Neuronal stem cell (in vitro differentiated cells): ENCODE data around the gene PFKM.
A peak's percentile ranks its signal among the peaks of the same experiment; 100 is the strongest.

Experiments used
- DNase-seq: peaks from one replicate; pipeline ENCODE4 v3.0.0-alpha.2; 2013; ENCODE audit warnings: low spot score
- H2AFZ ChIP-seq: one replicate; pipeline ENCODE4 v1.6.1; 2013; ENCODE audit warnings: mild to moderate bottlenecking, low read length, inconsistent platforms
- H2AK5ac ChIP-seq: 2 replicates; pipeline ENCODE4 v1.6.1; 2013; ENCODE audit warnings: low read depth, mild to moderate bottlenecking, inconsistent platforms, low read length, moderate library complexity, mixed read lengths
- H2BK120ac ChIP-seq: 2 replicates; pipeline ENCODE4 v1.6.1; 2013; ENCODE audit warnings: low read depth, mild to moderate bottlenecking, inconsistent platforms, low read length, moderate library complexity, mixed read lengths
- H2BK12ac ChIP-seq: one replicate; pipeline ENCODE4 v1.6.1; 2013; ENCODE audit warnings: low read length, inconsistent platforms
- H2BK15ac ChIP-seq: 2 replicates; pipeline ENCODE4 v1.6.1; 2013; ENCODE audit warnings: mild to moderate bottlenecking, low read length, inconsistent platforms, mixed read lengths
- H2BK5ac ChIP-seq: one replicate; pipeline ENCODE4 v1.6.1; 2013; ENCODE audit warnings: inconsistent platforms, mild to moderate bottlenecking, low read length, moderate library complexity
- H3K14ac ChIP-seq: one replicate; pipeline ENCODE4 v1.6.1; 2013; ENCODE audit warnings: low read length, inconsistent platforms
- H3K18ac ChIP-seq: 2 replicates; pipeline ENCODE4 v1.6.1; 2013; ENCODE audit warnings: low read length, inconsistent platforms
- H3K23ac ChIP-seq: 2 replicates; pipeline ENCODE4 v1.6.1; 2013; ENCODE audit warnings: low read depth, mild to moderate bottlenecking, mixed read lengths, low read length, inconsistent platforms; ENCODE audit not compliant: poor library complexity
- H3K27ac ChIP-seq: replicated peaks from 3 replicates; pipeline ENCODE4 v1.5.1; 2013; ENCODE audit warnings: low read length, inconsistent platforms
- H3K27me3 ChIP-seq, 3 experiments: 2 replicates each; pipeline ENCODE4 v1.6.1; 2013; ENCODE audit warnings: low read length in 3 of 3, mild to moderate bottlenecking in 2 of 3, inconsistent platforms in 1 of 3, low read depth in 1 of 3, mixed read lengths in 1 of 3, moderate library complexity in 1 of 3; ENCODE audit not compliant: control insufficient read depth in 3 of 3, insufficient read depth in 3 of 3
- H3K36me3 ChIP-seq, 2 donors: replicated peaks in 1 of 2; 2 replicates each; pipeline ENCODE4 v1.6.1; 2013; ENCODE audit warnings: low read length in 2 of 2; ENCODE audit not compliant: control insufficient read depth in 2 of 2, insufficient read depth in 2 of 2
- H3K4ac ChIP-seq: 2 replicates; pipeline ENCODE4 v1.6.1; 2013; ENCODE audit warnings: inconsistent platforms, mild to moderate bottlenecking, low read length, moderate library complexity
- H3K4me1 ChIP-seq, 2 donors: 1 replicate in 1 of 2; 2 replicates in 1 of 2; pipeline ENCODE4 v1.6.1; 2013; ENCODE audit warnings: low read length in 2 of 2, low read depth in 1 of 2; ENCODE audit not compliant: control insufficient read depth in 2 of 2, insufficient read depth in 1 of 2
- H3K4me2 ChIP-seq: one replicate; pipeline ENCODE4 v1.6.1; 2013; ENCODE audit warnings: mild to moderate bottlenecking, low read length, inconsistent platforms; ENCODE audit not compliant: insufficient read depth, poor library complexity, severe bottlenecking
- H3K4me3 ChIP-seq, 2 donors: 2 replicates each; pipeline ENCODE4 v1.5.1; 2013; ENCODE audit warnings: low read length in 2 of 2, mild to moderate bottlenecking in 2 of 2, inconsistent platforms in 1 of 2, moderate library complexity in 1 of 2
- H3K79me1 ChIP-seq: one replicate; pipeline ENCODE4 v1.6.1; 2013; ENCODE audit warnings: low read depth, mild to moderate bottlenecking, inconsistent platforms, low read length, moderate library complexity
- H3K9ac ChIP-seq: one replicate; pipeline ENCODE4 v1.6.1; 2013; ENCODE audit warnings: mild to moderate bottlenecking, low read depth, low read length, inconsistent platforms; ENCODE audit not compliant: poor library complexity
- H3K9me3 ChIP-seq, 2 donors: replicated peaks in 1 of 2; 2 replicates each; pipeline versions ENCODE3 to v1.6.1; 2013; ENCODE audit warnings: low read length in 2 of 2, mild to moderate bottlenecking in 2 of 2, inconsistent platforms in 1 of 2, low read depth in 1 of 2, mixed read lengths in 1 of 2, moderate library complexity in 1 of 2; ENCODE audit not compliant: control insufficient read depth in 2 of 2, insufficient read depth in 1 of 2
- H4K8ac ChIP-seq: one replicate; pipeline ENCODE4 v1.6.1; 2013; ENCODE audit warnings: low read depth, mild to moderate bottlenecking, inconsistent platforms, low read length, moderate library complexity
- H4K91ac ChIP-seq: one replicate; pipeline ENCODE4 v1.6.1; 2013; ENCODE audit warnings: low read length, low read depth, mild to moderate bottlenecking, inconsistent platforms; ENCODE audit not compliant: poor library complexity
- WGBS, 2 donors: extraction: QIAGEN DNeasy Blood & Tissue Kit; methylation state at CpG; one replicate each; pipeline ENCODE4 v1.1.7; 2013; ENCODE audit warnings: missing lambda C conversion rate in 2 of 2, mixed read lengths in 1 of 2; ENCODE audit not compliant: insufficient read length in 2 of 2, insufficient replicate concordance in 1 of 2; ENCODE audit errors: extremely low coverage in 2 of 2; 5-methylcytosine and 5-hydroxymethylcytosine counted together

Gene PFKM

DNA sequence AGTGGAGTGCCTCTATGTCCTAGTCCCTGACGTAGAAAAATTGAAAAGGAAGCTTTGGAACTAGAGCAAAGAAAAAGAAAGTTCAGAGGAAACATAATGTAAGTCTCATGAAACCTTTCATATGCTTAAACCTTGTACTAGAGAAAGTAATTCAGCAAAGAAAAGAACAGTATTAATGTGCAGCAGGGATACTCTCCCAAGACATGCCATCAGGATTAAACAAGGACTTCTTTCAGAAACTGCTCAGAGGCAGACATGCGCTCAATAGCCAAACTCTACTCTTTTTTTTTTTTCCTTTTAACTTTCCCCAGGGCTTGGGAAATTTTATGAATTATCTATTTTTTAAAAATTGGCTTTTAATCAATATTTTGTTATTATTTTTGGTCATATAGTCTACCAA lies 45.3 kb downstream of the PFKM start:
- Histone ChIP-seq H3K4me1 (no peaks in the 10 kb centered on the region), H4K8ac (no peak overlapping the region), H3K36me3 (no peaks in the 10 kb centered on the region), H2BK15ac (no peak overlapping the region), H2BK5ac (no peak overlapping the region), H3K27ac (no peak overlapping the region), H2AFZ (no peak overlapping the region), H3K4me2 (no peak overlapping the region), H3K14ac (no peak overlapping the region), H2BK12ac (no peak overlapping the region), H3K18ac (no peak overlapping the region), H4K91ac (no peak overlapping the region), H2AK5ac (no peak overlapping the region), H3K4ac (no peak overlapping the region), H3K27me3 (peaks cover 0 to 7% (median 0%) of the 10 kb centered on the region in 3 experiments), H3K79me1 (no peaks in the 10 kb centered on the region), H2BK120ac (no peak overlapping the region), H3K4me3 (no peak overlapping the region), H3K9me3 (peaks cover 0 to 2% of the 10 kb centered on the region in 2 donors), H3K23ac (no peak overlapping the region), H3K9ac (no peak overlapping the region)
- WGBS, 2 donors: no CpG with 5 or more reads among the region's 2 CpGs
- no peak for DNase-seq

DNA sequence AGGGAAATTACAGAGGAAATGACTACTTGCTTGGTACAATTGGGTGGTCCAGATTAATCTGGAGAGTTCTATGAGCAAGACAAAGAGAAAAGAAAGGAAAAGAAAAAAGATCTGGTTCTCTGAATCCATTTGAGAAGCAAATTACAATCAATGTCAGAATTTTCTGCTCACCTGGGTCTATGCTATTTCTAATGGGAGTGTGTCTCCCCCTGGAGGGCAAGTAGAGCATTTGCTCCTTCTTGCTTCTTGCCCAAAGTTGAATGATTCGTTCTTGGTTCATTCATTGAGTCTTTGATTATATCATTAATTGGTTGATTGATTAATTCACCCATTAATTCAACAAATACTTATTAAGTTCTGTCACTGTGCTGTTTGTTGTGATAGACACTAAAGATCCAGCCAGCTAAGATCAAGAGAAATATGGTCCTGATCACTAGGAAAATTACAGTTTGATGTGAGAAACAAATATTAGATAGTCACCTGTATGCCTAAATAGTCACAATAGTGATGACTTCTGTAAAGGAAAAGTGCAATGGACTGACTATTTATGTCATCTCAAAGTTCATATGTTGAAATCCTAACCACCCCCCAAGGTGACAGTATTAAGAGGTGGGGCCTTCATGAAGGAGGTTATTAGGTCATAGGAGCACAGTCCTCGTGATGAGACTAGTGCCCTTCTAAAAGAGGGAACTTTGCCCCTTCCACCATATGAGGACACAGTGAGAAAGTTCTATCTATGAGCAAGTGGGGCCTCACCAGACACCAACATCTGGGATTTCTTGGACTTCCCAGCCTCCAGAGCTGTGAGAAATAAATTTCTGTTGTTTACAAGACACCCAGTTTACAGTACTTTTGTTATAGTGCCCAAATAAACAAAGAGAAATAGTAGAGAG lies 46.2 kb downstream of the PFKM start:
- Histone ChIP-seq H3K4me3 (no peak overlapping the region), H2AFZ (no peak overlapping the region), H3K9ac (no peak overlapping the region)

DNA sequence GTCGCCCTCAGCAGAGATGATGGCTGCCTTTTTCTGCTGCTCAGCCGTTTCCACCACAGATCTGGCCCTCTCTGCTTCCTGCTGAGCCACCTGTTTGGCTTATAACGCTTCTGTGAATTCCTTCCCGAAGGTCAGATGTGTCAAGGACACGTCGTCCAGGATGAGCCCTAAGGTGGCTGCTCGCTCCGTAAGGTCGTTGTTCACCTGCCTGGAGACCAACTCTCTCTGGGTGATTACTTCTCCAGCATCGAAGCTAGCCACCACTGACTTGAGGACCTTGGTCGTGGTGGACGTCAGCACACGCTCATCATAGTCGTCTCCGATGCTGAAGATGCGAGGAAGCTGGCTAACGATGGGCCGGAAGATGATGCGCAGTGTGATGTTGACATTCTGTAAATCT lies 49.8 kb downstream of the PFKM start:
- no CpG with 5 or more reads among the region's 19 CpGs for WGBS, 2 donors
- no peak for DNase-seq
- Histone ChIP-seq H4K91ac (no peak overlapping the region), H2BK120ac (no peak overlapping the region), H3K23ac (no peak overlapping the region), H3K18ac (peak overlapping the region; percentile 83), H3K9ac (no peak overlapping the region), H4K8ac (no peak overlapping the region), H2AFZ (no peak overlapping the region), H3K79me1 (no peaks in the 10 kb centered on the region), H3K4me1 (no peaks in the 10 kb centered on the region), H3K27ac (no peak overlapping the region), H3K36me3 (no peaks in the 10 kb centered on the region), H3K4ac (no peak overlapping the region), H2BK5ac (no peak overlapping the region), H3K14ac (peak overlapping the region; percentile 75), H3K4me3 (no peak overlapping the region), H2AK5ac (no peak overlapping the region), H3K9me3 (peaks cover 0 to 2% of the 10 kb centered on the region in 2 donors), H3K4me2 (no peak overlapping the region), H2BK15ac (peak overlapping the region; percentile 58), H3K27me3 (no peaks in the 10 kb centered on the region), H2BK12ac (peak overlapping the region; percentile 7)

More for the DNA sequence above, 46.2 kb downstream of the PFKM start:
- Histone ChIP-seq H3K14ac (no peak overlapping the region), H3K79me1 (no peaks in the 10 kb centered on the region), H3K4ac (no peak overlapping the region), H3K4me2 (no peak overlapping the region), H3K18ac (no peak overlapping the region), H3K9me3 (peaks cover 0 to 2% of the 10 kb centered on the region in 2 donors), H2BK5ac (no peak overlapping the region), H2BK15ac (no peak overlapping the region), H2BK12ac (no peak overlapping the region), H2AK5ac (no peak overlapping the region), H4K91ac (no peak overlapping the region), H3K27me3 (peaks cover 0 to 7% (median 0%) of the 10 kb centered on the region in 3 experiments), H3K27ac (no peak overlapping the region), H3K36me3 (no peaks in the 10 kb centered on the region), H4K8ac (no peak overlapping the region), H2BK120ac (no peak overlapping the region), H3K4me1 (no peaks in the 10 kb centered on the region), H3K23ac (no peak overlapping the region)
- WGBS, 2 donors: no CpG with 5 or more reads among the region's 2 CpGs
- peak; percentile 62 for DNase-seq

DNA sequence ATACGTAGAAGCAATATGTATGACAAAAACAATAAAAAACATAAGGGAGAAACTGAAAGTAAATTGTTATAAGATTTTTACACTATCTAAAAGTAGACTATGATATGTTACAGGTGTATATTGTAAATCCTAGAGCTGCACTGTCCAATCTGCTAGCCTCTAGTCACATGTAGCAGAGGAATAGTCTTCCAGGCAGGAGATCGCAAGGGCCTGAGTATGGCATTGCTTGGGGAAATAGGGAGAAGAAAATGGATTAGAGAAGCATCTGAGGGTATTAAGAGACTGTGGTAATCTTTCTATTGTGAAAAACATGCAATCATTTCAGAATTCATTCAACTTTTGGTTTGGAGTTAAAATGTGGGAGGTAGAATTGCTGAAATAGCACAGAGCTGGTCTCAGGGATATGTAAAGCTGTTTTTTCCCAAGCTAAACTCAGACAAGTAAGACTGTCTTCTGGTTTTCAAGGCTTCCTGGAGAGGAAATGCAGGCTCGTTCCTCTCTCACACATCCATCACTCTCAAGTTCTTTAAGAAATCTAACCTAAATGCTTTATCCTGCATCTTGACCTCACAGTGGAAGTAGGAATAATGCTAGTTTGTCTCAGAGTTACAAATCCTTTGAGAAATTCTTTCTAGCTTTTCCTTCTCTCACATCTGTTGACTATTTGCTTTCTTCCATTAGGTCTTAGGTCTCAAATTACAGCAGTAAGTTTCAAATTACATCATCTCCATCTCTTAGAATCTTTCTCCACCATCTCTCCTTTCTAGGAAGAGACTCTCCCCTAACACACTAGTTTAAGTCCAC lies 56.7 kb downstream of the PFKM start:
- H3K18ac ChIP-seq: no peak overlapping the region
- no peak for DNase-seq
- no peak overlapping the region for H2AK5ac ChIP-seq
- H3K4me2 ChIP-seq: no peak overlapping the region
- no peak overlapping the region for H2BK12ac ChIP-seq
- no peak overlapping the region for H3K4me3 ChIP-seq
- H3K4ac ChIP-seq: no peak overlapping the region
- H3K27me3 ChIP-seq: no peaks in the 10 kb centered on the region
- no CpG with 5 or more reads among the region's 3 CpGs for WGBS, 2 donors
- no peak overlapping the region for H3K23ac ChIP-seq
- no peak overlapping the region for H3K9ac ChIP-seq
- H2BK5ac ChIP-seq: no peak overlapping the region
- no peak overlapping the region for H2BK15ac ChIP-seq
- H3K27ac ChIP-seq: no peak overlapping the region
- no peak overlapping the region for H4K91ac ChIP-seq
- no peaks in the 10 kb centered on the region for H3K9me3 ChIP-seq
- H3K79me1 ChIP-seq: no peaks in the 10 kb centered on the region
- peaks cover 4 to 6% of the 10 kb centered on the region in 2 donors for H3K4me1 ChIP-seq
- peak overlapping the region; percentile 83 for H2AFZ ChIP-seq
- no peak overlapping the region for H4K8ac ChIP-seq
- no peaks in the 10 kb centered on the region for H3K36me3 ChIP-seq
- H2BK120ac ChIP-seq: no peak overlapping the region
- H3K14ac ChIP-seq: no peak overlapping the region
